ENCODE measurements around the gene SHANK2. TPM values are rescaled to one million over a fixed set of nuclear protein-coding genes. Genes with fewer than 3 reads are reported as not detected.

The SHANK2 gene
- total RNA-seq, 4 donors from 2014 or later, result 5.9 to 14.0 (median 10.1) TPM

GRCh38 chr11:71250523-71251150, 1.7 kb downstream of the SHANK2 start:
- peak overlapping the region; percentile 55 for H3K4me3 ChIP-seq
- H3K27ac ChIP-seq, result peak overlapping the region; percentile 82
- peak; percentile 48 to 78 for DNase-seq (ENCODE audit: low spot score in 2 of 2)
- peaks cover 85% of the 10 kb centered on the region for H3K27me3 ChIP-seq
- H3K4me1 ChIP-seq, result peaks cover 29% of the 10 kb centered on the region
- H3K9me3 ChIP-seq, result no peaks in the 10 kb centered on the region
- no peaks in the 10 kb centered on the region for H3K36me3 ChIP-seq
- 41% methylated on average over 26 of the region's 27 CpGs for WGBS
- TF ChIP-seq POLR2AphosphoS5 (IDR thresholded peaks at IDR 0.05), result no peak
- TF ChIP-seq EP300 (IDR thresholded peaks at IDR 0.05), result no peak
- TF ChIP-seq CTCF (IDR thresholded peaks at IDR 0.05), result no peak
- TF ChIP-seq POLR2A (IDR thresholded peaks at IDR 0.05), result no peak

GRCh38 chr11:71249301-71249700, 3.1 kb downstream of the SHANK2 start:
- Histone ChIP-seq H3K4me3 (no peak overlapping the region), H3K4me1 (peaks cover 26% of the 10 kb centered on the region), H3K9me3 (no peaks in the 10 kb centered on the region), H3K27ac (no peak overlapping the region), H3K27me3 (peaks cover 81% of the 10 kb centered on the region), H3K36me3 (no peaks in the 10 kb centered on the region)
- DNase-seq (ENCODE audit: low spot score in 2 of 2), result peak; percentile 32 to 44
- TF ChIP-seq CTCF (IDR thresholded peaks at IDR 0.05) (no peak), POLR2AphosphoS5 (IDR thresholded peaks at IDR 0.05) (no peak), POLR2A (IDR thresholded peaks at IDR 0.05) (no peak), EP300 (IDR thresholded peaks at IDR 0.05) (no peak)
- 81% methylated on average over 6 of the region's 6 CpGs for WGBS

- Histone ChIP-seq H3K36me3 (no peaks in the 10 kb centered on the region), H3K4me3 (no peak overlapping the region), H3K27ac (no peak overlapping the region), H3K9me3 (no peaks in the 10 kb centered on the region), H3K27me3 (peaks cover 76% of the 10 kb centered on the region), H3K4me1 (peaks cover 26% of the 10 kb centered on the region)
- WGBS, result 67% methylated on average over 9 of the region's 9 CpGs
- DNase-seq (ENCODE audit: low spot score in 2 of 2), result peak; percentile 30 to 43
- TF ChIP-seq POLR2AphosphoS5 (IDR thresholded peaks at IDR 0.05) (no peak), POLR2A (IDR thresholded peaks at IDR 0.05) (no peak), EP300 (IDR thresholded peaks at IDR 0.05) (no peak), CTCF (IDR thresholded peaks at IDR 0.05) (no peak)
Measured at GRCh38 chr11:71248656-71249055, 3.7 kb downstream of the SHANK2 start.

- no peak overlapping the region for H3K27ac ChIP-seq
- peaks cover 73% of the 10 kb centered on the region for H3K27me3 ChIP-seq
- TF ChIP-seq CTCF (IDR thresholded peaks at IDR 0.05) (no peak), POLR2AphosphoS5 (IDR thresholded peaks at IDR 0.05) (no peak), POLR2A (IDR thresholded peaks at IDR 0.05) (no peak), EP300 (IDR thresholded peaks at IDR 0.05) (no peak)
- DNase-seq (ENCODE audit: low spot score in 2 of 2), result peak in 1 of 2 donors; percentile 5
- 93% methylated on average over 12 of the region's 13 CpGs for WGBS
- peaks cover 24% of the 10 kb centered on the region for H3K4me1 ChIP-seq
- H3K4me3 ChIP-seq, result no peak overlapping the region
- H3K9me3 ChIP-seq, result no peaks in the 10 kb centered on the region
- H3K36me3 ChIP-seq, result no peaks in the 10 kb centered on the region
Measured at GRCh38 chr11:71248251-71248570, 4.2 kb downstream of the SHANK2 start.

- H3K27me3 ChIP-seq, result peaks cover 68% of the 10 kb centered on the region
- H3K27ac ChIP-seq, result no peak overlapping the region
- WGBS, result 97% methylated on average over 4 of the region's 16 CpGs
- TF ChIP-seq CTCF (IDR thresholded peaks at IDR 0.05), result no peak
- TF ChIP-seq POLR2A (IDR thresholded peaks at IDR 0.05), result no peak
- TF ChIP-seq EP300 (IDR thresholded peaks at IDR 0.05), result no peak
- TF ChIP-seq POLR2AphosphoS5 (IDR thresholded peaks at IDR 0.05), result no peak
- no peak overlapping the region for H3K4me3 ChIP-seq
- DNase-seq (ENCODE audit: low spot score in 2 of 2), result peak; percentile 35 to 63
- H3K9me3 ChIP-seq, result no peaks in the 10 kb centered on the region
- peaks cover 19% of the 10 kb centered on the region for H3K4me1 ChIP-seq
- H3K36me3 ChIP-seq, result no peaks in the 10 kb centered on the region
Measured at GRCh38 chr11:71247551-71248250, 4.7 kb downstream of the SHANK2 start.
